H1 (cell line): ENCODE measurements around the gene EXT2.

Source experiments
- EGR1 ChIP-seq: IDR thresholded peaks from 2 replicates; pipeline ENCODE4 v1.6.1; 2011; ENCODE audit warnings: low read depth, low read length, borderline replicate concordance
- EZH2 ChIP-seq: fragments of 200-600 bp; sonication (generic); IDR thresholded peaks from 2 replicates; pipeline ENCODE4 v1.7.1; 2012; ENCODE audit warnings: low read depth, mild to moderate bottlenecking, moderate library complexity, low read length, inconsistent platforms; ENCODE audit not compliant: severe bottlenecking
- HDAC6 ChIP-seq: IDR thresholded peaks from one replicate; pipeline ENCODE4 v1.7.1; 2012; ENCODE audit warnings: low read depth, mild to moderate bottlenecking, inconsistent platforms, low read length, moderate library complexity
- JUND ChIP-seq: IDR thresholded peaks from 2 replicates; pipeline ENCODE4 v1.6.1; 2011; ENCODE audit warnings: mild to moderate bottlenecking, improper control_type of control experiment, low read length
- POLR2A ChIP-seq, 2 experiments: IDR thresholded peaks; 1 replicate in 1 of 2; 2 replicates in 1 of 2; pipeline ENCODE4 v1.6.1; 2011; ENCODE audit warnings: low read depth in 2 of 2, low read length in 2 of 2, mild to moderate bottlenecking in 2 of 2; ENCODE audit errors: control extremely low read depth in 1 of 2
- POLR2AphosphoS5 ChIP-seq: IDR thresholded peaks from 2 replicates; pipeline ENCODE4 v1.6.1; 2011; ENCODE audit warnings: low read depth, low read length
- RAD21 ChIP-seq, 2 experiments: IDR thresholded peaks in 1 of 2; conservative IDR thresholded peaks in 1 of 2; 2 replicates each; pipeline ENCODE4 v1.6.1; 2011; ENCODE audit warnings: low read depth in 2 of 2, low read length in 2 of 2, improper control_type of control experiment in 1 of 2, inconsistent platforms in 1 of 2, mild to moderate bottlenecking in 1 of 2, moderate library complexity in 1 of 2
- YY1 ChIP-seq: IDR thresholded peaks from 2 replicates; pipeline ENCODE4 v1.6.1; 2011; ENCODE audit warnings: low read depth, mild to moderate bottlenecking, low read length

DNA sequence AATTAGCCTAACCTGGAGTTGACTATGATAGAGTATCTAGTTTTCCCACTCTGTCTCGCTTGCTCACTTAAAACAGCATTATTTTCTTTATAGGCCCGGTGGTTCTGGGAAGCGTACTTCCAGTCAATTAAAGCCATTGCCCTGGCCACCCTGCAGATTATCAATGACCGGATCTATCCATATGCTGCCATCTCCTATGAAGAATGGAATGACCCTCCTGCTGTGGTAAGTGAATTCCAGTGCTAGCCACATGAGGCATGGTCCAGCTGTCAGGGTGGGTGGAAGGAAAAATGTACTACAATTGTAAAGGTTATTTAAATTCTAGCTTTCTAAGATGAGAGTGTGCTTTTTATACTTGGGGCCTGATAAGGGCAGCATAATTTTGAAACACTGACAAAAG is 76.0 kb downstream of the EXT2 start:
- TF ChIP-seq POLR2AphosphoS5 (no peak), JUND (no peak), EZH2 (no peak), RAD21 (IDR thresholded peaks at IDR 0.05 in 1 of 2, conservative IDR thresholded peaks at IDR 0.05 in 1 of 2; ENCODE audit: low read depth in 2 of 2, low read length in 2 of 2) (no peak), HDAC6 (no peak), POLR2A (IDR thresholded peaks at IDR 0.05; ENCODE audit: control extremely low read depth in 1 of 2, low read depth in 2 of 2, low read length in 2 of 2) (no peak), EGR1 (no peak), YY1 (no peak)
